Endothelial cell of umbilical vein (primary cell): ENCODE results near the gene ITPR2. TPM values are rescaled to one million over a fixed set of nuclear protein-coding genes. Genes with fewer than 3 reads are reported as not detected.

Source experiments
- BruUV-seq: library from RNA; stranded (reverse); fragments of 400-500 nt; replicated peaks from 2 replicates; lab custom pipeline; 2021; lab: Mats Ljungman, UMichigan
- CTCF ChIA-PET: fragments of 300-600, 350-600 bp; sonication (Branson Sonifier 250); formaldehyde crosslinking; loops from one replicate; lab custom pipeline; 2021; ENCODE audit warnings: antibody characterized with exemption, inconsistent platforms; lab: Charles Lee
- POLR2A ChIA-PET: fragments of 300-600, 350-600 bp; sonication (Branson Sonifier 250); formaldehyde crosslinking; loops from one replicate; lab custom pipeline; 2021; ENCODE audit warnings: antibody characterized with exemption, inconsistent platforms; lab: Charles Lee
- DNase-seq: peaks from one replicate; pipeline ENCODE4 v3.0.0-alpha.2; 2011; ENCODE audit warnings: low read depth, low spot score
- FAIRE-seq: peaks from 2 replicates; lab custom pipeline; 2011; peaks lifted over from hg19 to GRCh38; lab: Jason Lieb, UNC
- H2AFZ ChIP-seq: 2 replicates; pipeline ENCODE4 v1.6.0; 2012; ENCODE audit warnings: low read depth, low read length, control low read depth, inconsistent platforms
- H3K27ac ChIP-seq: 2 replicates; pipeline ENCODE4 v1.5.1; 2011; ENCODE audit warnings: low read depth, mild to moderate bottlenecking, control low read depth, low read length, moderate library complexity; ENCODE audit not compliant: insufficient read depth
- H3K27me3 ChIP-seq, 2 experiments: 2 replicates each; pipeline versions ENCODE4 v1.6.0 to v1.6.1; 2011; ENCODE audit warnings: low read length in 2 of 2, mixed read lengths in 1 of 2; ENCODE audit not compliant: control insufficient read depth in 2 of 2, insufficient read depth in 2 of 2
- H3K36me3 ChIP-seq, 2 experiments: 2 replicates in 1 of 2; 3 replicates in 1 of 2; pipeline ENCODE4 v1.5.1; 2011; ENCODE audit warnings: low read length in 2 of 2, mild to moderate bottlenecking in 1 of 2, moderate library complexity in 1 of 2; ENCODE audit not compliant: control insufficient read depth in 2 of 2, insufficient read depth in 2 of 2; ENCODE audit errors: extremely low read depth in 1 of 2
- H3K4me1 ChIP-seq: 3 replicates; pipeline ENCODE4 v1.5.1; 2011; ENCODE audit warnings: mild to moderate bottlenecking, low read length; ENCODE audit not compliant: control insufficient read depth, insufficient read depth; ENCODE audit errors: extremely low read depth
- H3K4me2 ChIP-seq: 2 replicates; pipeline ENCODE4 v1.6.1; 2011; ENCODE audit warnings: low read length, control low read depth, mixed read lengths; ENCODE audit not compliant: insufficient read depth
- H3K4me3 ChIP-seq, 3 experiments: fragments of 200-600 bp in 1 of 3; sonication (generic), shearing (Covaris generic) in 1 of 3; replicated peaks in 1 of 3; 2 replicates each; pipeline ENCODE4 v1.5.1; 2011 to 2016; ENCODE audit warnings: control low read depth in 3 of 3, low read length in 3 of 3, mild to moderate bottlenecking in 2 of 3, inconsistent platforms in 1 of 3, low read depth in 1 of 3, moderate library complexity in 1 of 3; ENCODE audit not compliant: insufficient read depth in 1 of 3
- H3K79me2 ChIP-seq: 2 replicates; pipeline ENCODE4 v1.6.0; 2012; ENCODE audit warnings: low read length, inconsistent platforms; ENCODE audit not compliant: control insufficient read depth, insufficient read depth
- H3K9ac ChIP-seq: replicated peaks from 2 replicates; pipeline ENCODE3; 2011; ENCODE audit warnings: low read length, control low read depth; ENCODE audit not compliant: insufficient read depth; ENCODE audit errors: extremely low read depth
- H3K9me1 ChIP-seq: replicated peaks from 3 replicates; pipeline ENCODE4 v1.6.0; 2011; ENCODE audit warnings: mild to moderate bottlenecking, low read length; ENCODE audit not compliant: control insufficient read depth, insufficient read depth; ENCODE audit errors: extremely low read depth
- H3K9me3 ChIP-seq: replicated peaks from 2 replicates; pipeline ENCODE4 v1.5.1; 2012; ENCODE audit warnings: low read length, inconsistent platforms; ENCODE audit not compliant: control insufficient read depth, insufficient read depth
- H4K20me1 ChIP-seq: replicated peaks from 2 replicates; pipeline ENCODE3; 2011; ENCODE audit warnings: mild to moderate bottlenecking, low read length; ENCODE audit not compliant: control insufficient read depth, insufficient read depth; ENCODE audit errors: extremely low read depth
- EZH2 ChIP-seq: IDR thresholded peaks from 2 replicates; pipeline ENCODE4 v1.6.1; 2012; ENCODE audit warnings: borderline replicate concordance, low read depth, mild to moderate bottlenecking, moderate library complexity, low read length, inconsistent platforms; ENCODE audit not compliant: severe bottlenecking
- FOS ChIP-seq: IDR thresholded peaks from 2 replicates; pipeline ENCODE4 v1.6.1; 2011; ENCODE audit warnings: mild to moderate bottlenecking, low read length, moderate library complexity, borderline replicate concordance; ENCODE audit not compliant: insufficient read depth
- GATA2 ChIP-seq: IDR thresholded peaks from 2 replicates; pipeline ENCODE4 v1.7.0; 2011; ENCODE audit warnings: low read depth, mild to moderate bottlenecking, moderate library complexity, mixed read lengths, low read length; ENCODE audit not compliant: insufficient read length, insufficient read depth
- JUN ChIP-seq: IDR thresholded peaks from 2 replicates; pipeline ENCODE4 v1.6.1; 2011; ENCODE audit warnings: borderline replicate concordance, low read depth; ENCODE audit not compliant: insufficient read length, insufficient read depth
- MYC ChIP-seq: IDR thresholded peaks from one replicate; pipeline ENCODE4 v1.6.1; 2011; ENCODE audit warnings: mild to moderate bottlenecking, low read depth, low read length
- POLR2A ChIP-seq: IDR thresholded peaks from 2 replicates; pipeline ENCODE4 v1.6.1; 2012; ENCODE audit warnings: low read depth, mild to moderate bottlenecking, control low read depth, low read length
- POLR2AphosphoS5 ChIP-seq: IDR thresholded peaks from 2 replicates; pipeline ENCODE4 v1.6.1; 2012; ENCODE audit warnings: low read depth, mild to moderate bottlenecking, control low read depth, low read length, moderate library complexity; ENCODE audit not compliant: insufficient read depth
- dilution Hi-C: fragments of 300-500 bp; cut with MboI; formaldehyde crosslinking; loops from one replicate; pipeline ENCODE4 v1.15.0; 2019; ENCODE audit warnings: low sequenced_read_pairs; ENCODE audit not compliant: extremely low pct_ligation_motif_present
- intact Hi-C: fragments of 100-400 bp; cut with micrococcal nuclease; formaldehyde crosslinking; loops from one replicate; pipeline ENCODE4 v1.10.0; 2022
- polyA plus RNA-seq, 4 experiments: library from polyadenylated mRNA; depleted of rRNA in 3 of 4; stranded (reverse) in 3 of 4; unstranded in 1 of 4; fragments of >200 nt; gene quantifications; 2 replicates each; pipeline versions ENCODE4 v1.2.1 to v1.2.3, GENCODE V29; 2011 to 2012; ENCODE audit warnings: missing spikeins in 1 of 4
- total RNA-seq: library from RNA; stranded (reverse); gene quantifications from 2 replicates; pipeline ENCODE4 v1.2.3, GENCODE V29; 2021
- TF ChIP-seq, protein P1 (sequence below), 2 donors: IDR thresholded peaks; 1 replicate in 1 of 2; 2 replicates in 1 of 2; pipeline ENCODE4 v1.5.1; 2011; ENCODE audit warnings: low read length in 2 of 2, mild to moderate bottlenecking in 2 of 2, moderate library complexity in 2 of 2, control low read depth in 1 of 2, inconsistent platforms in 1 of 2, low read depth in 1 of 2; ENCODE audit not compliant: insufficient read depth in 1 of 2; ENCODE audit errors: extremely low read depth in 1 of 2
- TF ChIP-seq, protein P2 (sequence below): IDR thresholded peaks from 2 replicates; pipeline ENCODE4 v1.6.1; 2011; ENCODE audit not compliant: insufficient read depth, insufficient read length

ITPR2 gene
- total and polyA plus RNA-seq, 2 donors (not counting 3 experiments of a cell fraction or from before 2014, with no cell fraction given): 16.2 to 86.8 TPM

DNA sequence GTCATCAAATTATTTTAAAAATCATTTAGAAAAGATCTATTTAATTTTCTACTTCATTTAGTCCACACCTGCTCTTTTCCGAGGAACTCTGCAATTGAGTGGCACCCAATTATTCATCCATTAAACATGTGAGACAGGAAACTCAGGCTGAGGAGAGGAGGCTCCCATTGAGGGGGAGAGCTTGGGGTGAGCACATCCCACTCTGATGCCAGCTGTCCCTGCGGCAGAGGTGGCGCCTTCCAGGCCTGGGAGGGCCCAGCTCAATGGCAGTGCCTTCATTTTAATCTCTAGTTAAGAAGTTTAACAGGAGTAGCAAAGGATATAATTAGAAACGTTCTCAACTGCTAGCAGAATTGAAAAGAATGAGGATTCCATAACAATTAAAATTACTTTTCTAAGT is 92.0 kb downstream of the ITPR2 start:
- TF ChIP-seq MYC: no peak
- TF ChIP-seq FOS: no peak
- TF ChIP-seq, protein P1, sequence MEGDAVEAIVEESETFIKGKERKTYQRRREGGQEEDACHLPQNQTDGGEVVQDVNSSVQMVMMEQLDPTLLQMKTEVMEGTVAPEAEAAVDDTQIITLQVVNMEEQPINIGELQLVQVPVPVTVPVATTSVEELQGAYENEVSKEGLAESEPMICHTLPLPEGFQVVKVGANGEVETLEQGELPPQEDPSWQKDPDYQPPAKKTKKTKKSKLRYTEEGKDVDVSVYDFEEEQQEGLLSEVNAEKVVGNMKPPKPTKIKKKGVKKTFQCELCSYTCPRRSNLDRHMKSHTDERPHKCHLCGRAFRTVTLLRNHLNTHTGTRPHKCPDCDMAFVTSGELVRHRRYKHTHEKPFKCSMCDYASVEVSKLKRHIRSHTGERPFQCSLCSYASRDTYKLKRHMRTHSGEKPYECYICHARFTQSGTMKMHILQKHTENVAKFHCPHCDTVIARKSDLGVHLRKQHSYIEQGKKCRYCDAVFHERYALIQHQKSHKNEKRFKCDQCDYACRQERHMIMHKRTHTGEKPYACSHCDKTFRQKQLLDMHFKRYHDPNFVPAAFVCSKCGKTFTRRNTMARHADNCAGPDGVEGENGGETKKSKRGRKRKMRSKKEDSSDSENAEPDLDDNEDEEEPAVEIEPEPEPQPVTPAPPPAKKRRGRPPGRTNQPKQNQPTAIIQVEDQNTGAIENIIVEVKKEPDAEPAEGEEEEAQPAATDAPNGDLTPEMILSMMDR (IDR thresholded peaks at IDR 0.05; ENCODE audit: extremely low read depth in 1 of 2, insufficient read depth in 1 of 2, low read depth in 1 of 2, low read length in 2 of 2): no peak
- no peak for TF ChIP-seq JUN
- TF ChIP-seq POLR2A: no peak
- TF ChIP-seq, protein P2, sequence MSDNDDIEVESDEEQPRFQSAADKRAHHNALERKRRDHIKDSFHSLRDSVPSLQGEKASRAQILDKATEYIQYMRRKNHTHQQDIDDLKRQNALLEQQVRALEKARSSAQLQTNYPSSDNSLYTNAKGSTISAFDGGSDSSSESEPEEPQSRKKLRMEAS: no peak
- TF ChIP-seq POLR2AphosphoS5: no peak
- no peak for TF ChIP-seq EZH2
- no peak for TF ChIP-seq GATA2
- H3K4me3 ChIP-seq: no peak overlapping the region
- H3K27ac ChIP-seq: no peak overlapping the region
- ChIA-PET POLR2A (no interaction called here), CTCF (interaction anchor here (2.2 kb wide), 2 partner anchors 11 to 39 kb away, joined by 7 to 18 read pairs; no protein-coding TSS in a partner anchor)
- H2AFZ ChIP-seq: no peak overlapping the region
- BruUV-seq: no TSS peak
- peaks cover 40% of the 10 kb centered on the region for H3K4me1 ChIP-seq
- peaks cover 29% of the 10 kb centered on the region for H3K79me2 ChIP-seq
- H3K36me3 ChIP-seq: no peaks in the 10 kb centered on the region
- no peaks in the 10 kb centered on the region for H3K27me3 ChIP-seq
- FAIRE-seq (no peak), DNase-seq (no peak)
- dilution Hi-C loops (no loop called here), intact Hi-C loops (no loop called here)
- no peaks in the 10 kb centered on the region for H4K20me1 ChIP-seq
- H3K9me3 ChIP-seq: no peaks in the 10 kb centered on the region
- no peaks in the 10 kb centered on the region for H3K9me1 ChIP-seq
- H3K9ac ChIP-seq: no peak overlapping the region
- H3K4me2 ChIP-seq: no peak overlapping the region
